PC-3 (cell line): ENCODE results near the gene HMCES. TPM values are rescaled to one million over a fixed set of nuclear protein-coding genes. Genes with fewer than 3 reads are reported as not detected.

Experiments used
- ATAC-seq: fragments of 200-7000 bp; cut with Tn5 transposase; 2 replicates; pipeline ENCODE4 v1.9.1; 2020; ENCODE audit warnings: mild to moderate bottlenecking, moderate library complexity
- BruUV-seq: library from RNA; stranded (reverse); fragments of 400-500 nt; replicated peaks from 2 replicates; lab custom pipeline; 2021; lab: Mats Ljungman, UMichigan
- CTCF ChIA-PET: fragments of 300-600 bp; sonication (Branson Sonifier 250); formaldehyde crosslinking; loops from one replicate; lab custom pipeline; 2022; ENCODE audit warnings: antibody characterized with exemption; lab: Charles Lee
- POLR2A ChIA-PET: fragments of 300-600 bp; sonication (Branson Sonifier 250); formaldehyde crosslinking; loops from one replicate; lab custom pipeline; 2022; ENCODE audit warnings: antibody characterized with exemption; ENCODE audit not compliant: unreplicated experiment; lab: Charles Lee
- DNase-seq: peaks from one replicate; pipeline ENCODE4 v3.0.0-alpha.2; 2015
- H2AFZ ChIP-seq: fragments of 300-600 bp; sonication (generic); 2 replicates; pipeline ENCODE4 v1.6.0; 2016; ENCODE audit warnings: antibody characterized with exemption, low read length
- H3F3A ChIP-seq: fragments of 300-600 bp; sonication (generic); one replicate; pipeline ENCODE4 v1.6.0; 2017; ENCODE audit warnings: antibody characterized with exemption, low read length, control low read depth, mild to moderate bottlenecking; ENCODE audit not compliant: unreplicated experiment
- H3K27ac ChIP-seq: fragments of 300-600 bp; sonication (generic); 2 replicates; pipeline ENCODE4 v1.5.1; 2016; ENCODE audit warnings: mild to moderate bottlenecking, low read length
- H3K27me3 ChIP-seq: fragments of 300-600 bp; sonication (generic); 2 replicates; pipeline ENCODE4 v1.6.1; 2016; ENCODE audit warnings: low read length, mixed read lengths
- H3K36me3 ChIP-seq: fragments of 300-600 bp; sonication (generic); 2 replicates; pipeline ENCODE4 v1.6.1; 2016; ENCODE audit warnings: low read depth, mixed run types, low read length, mixed read lengths
- H3K4me1 ChIP-seq: fragments of 300-600 bp; sonication (generic); 2 replicates; pipeline ENCODE4 v1.5.1; 2016; ENCODE audit warnings: low read length; ENCODE audit not compliant: insufficient read depth
- H3K4me2 ChIP-seq: fragments of 300-600 bp; sonication (generic); 2 replicates; pipeline ENCODE4 v1.6.0; 2016; ENCODE audit warnings: low read length
- H3K4me3 ChIP-seq: fragments of 300-600 bp; sonication (generic); 2 replicates; pipeline ENCODE4 v1.5.1; 2016; ENCODE audit warnings: mild to moderate bottlenecking, low read length, mixed read lengths
- H3K79me2 ChIP-seq: fragments of 300-600 bp; sonication (generic); 2 replicates; pipeline ENCODE4 v1.6.1; 2017; ENCODE audit warnings: low read length, mixed read lengths
- H3K9ac ChIP-seq: fragments of 300-600 bp; sonication (generic); 2 replicates; pipeline ENCODE4 v1.6.0; 2016; ENCODE audit warnings: mild to moderate bottlenecking, low read length
- H3K9me2 ChIP-seq: fragments of 300-600 bp; sonication (generic); replicated peaks from 2 replicates; pipeline ENCODE4 v1.6.1; 2016; ENCODE audit warnings: mixed run types, low read length, mixed read lengths
- H3K9me3 ChIP-seq: fragments of 300-600 bp; sonication (generic); 2 replicates; pipeline ENCODE4 v1.6.1; 2016; ENCODE audit warnings: low read length, mixed read lengths
- H4K20me1 ChIP-seq: fragments of 300-600 bp; sonication (generic); 2 replicates; pipeline ENCODE4 v1.6.1; 2016; ENCODE audit warnings: low read length, mixed read lengths
- CTCF ChIP-seq: fragments of 300-600 bp; sonication (generic); conservative IDR thresholded peaks from 2 replicates; pipeline ENCODE4 v1.5.1; 2017; ENCODE audit warnings: antibody characterized with exemption, low read depth, mild to moderate bottlenecking, low read length
- EZH2 ChIP-seq: fragments of 300-600 bp; sonication (generic); IDR thresholded peaks from one replicate; pipeline ENCODE4 v1.6.1; 2017; ENCODE audit warnings: antibody characterized with exemption, mild to moderate bottlenecking, low read length; ENCODE audit not compliant: unreplicated experiment
- EZH2phosphoT487 ChIP-seq: fragments of 300-600 bp; sonication (generic); IDR thresholded peaks from 2 replicates; pipeline ENCODE4 v1.6.1; 2018; ENCODE audit warnings: mild to moderate bottlenecking, antibody characterized with exemption, low read length, borderline replicate concordance
- intact Hi-C: fragments of 100-400 bp; cut with micrococcal nuclease; formaldehyde crosslinking; loops from 2 replicates; pipeline ENCODE4 v1.9.0; 2023
- total RNA-seq: library from RNA; depleted of rRNA; stranded (reverse); fragments of >200 nt; gene quantifications from 2 replicates; pipeline ENCODE4 v1.2.3, GENCODE V29; 2014

The HMCES gene
- total RNA-seq, 1 experiment from 2014 or later: 28.8 TPM

GRCh38 chr3:129341331-129342141 lies 62.9 kb downstream of the HMCES start:
- Histone ChIP-seq H3K79me2 (no peaks in the 10 kb centered on the region), H3K9me2 (no peaks in the 10 kb centered on the region), H4K20me1 (no peaks in the 10 kb centered on the region), H3K27me3 (no peaks in the 10 kb centered on the region), H3K9me3 (no peaks in the 10 kb centered on the region), H3K4me1 (no peaks in the 10 kb centered on the region), H3K36me3 (no peaks in the 10 kb centered on the region), H3K4me2 (no peak overlapping the region), H3F3A (no peaks in the 10 kb centered on the region), H3K4me3 (no peak overlapping the region), H3K27ac (no peak overlapping the region), H2AFZ (no peak overlapping the region), H3K9ac (no peak overlapping the region)
- CTCF ChIA-PET: no interaction called here
- POLR2A ChIA-PET: no interaction called here
- no peak for TF ChIP-seq EZH2phosphoT487
- TF ChIP-seq CTCF: no peak
- TF ChIP-seq EZH2: no peak
- BruUV-seq: no TSS peak
- intact Hi-C loops: no loop called here
- DNase-seq: no peak
- ATAC-seq: no peak

GRCh38 chr3:129343643-129344360 lies 65.1 kb downstream of the HMCES start:
- no peak for DNase-seq
- H3K9ac ChIP-seq: no peak overlapping the region
- H3K9me2 ChIP-seq: no peaks in the 10 kb centered on the region
- H3K79me2 ChIP-seq: no peaks in the 10 kb centered on the region
- H4K20me1 ChIP-seq: no peaks in the 10 kb centered on the region
- H3K4me3 ChIP-seq: no peak overlapping the region
- ATAC-seq: no peak
- no peaks in the 10 kb centered on the region for H3K36me3 ChIP-seq
- POLR2A ChIA-PET: no interaction called here
- intact Hi-C loops: no loop called here
- no peaks in the 10 kb centered on the region for H3F3A ChIP-seq
- CTCF ChIA-PET: no interaction called here
- no peak overlapping the region for H3K4me2 ChIP-seq
- BruUV-seq: no TSS peak
- H3K9me3 ChIP-seq: no peaks in the 10 kb centered on the region
- TF ChIP-seq EZH2 (no peak), CTCF (no peak), EZH2phosphoT487 (no peak)
- no peaks in the 10 kb centered on the region for H3K4me1 ChIP-seq
- H3K27ac ChIP-seq: no peak overlapping the region
- H3K27me3 ChIP-seq: no peaks in the 10 kb centered on the region
- no peak overlapping the region for H2AFZ ChIP-seq
